Epithelial cell of proximal tubule (primary cell): ENCODE data around the gene SPTAN1. TPM values are rescaled to one million over a fixed set of nuclear protein-coding genes. Genes with fewer than 3 reads are reported as not detected.
A peak's percentile ranks its signal among the peaks of the same experiment; 100 is the strongest.
"Not testable (repeated sequence)": the region's sequence is repeated elsewhere in the genome, so short reads cannot be mapped to it uniquely, and the experiment has no call there.

Experiments used
- DNase-seq: peaks from one replicate; pipeline ENCODE4 v3.0.0-alpha.2; 2011; ENCODE audit warnings: low read depth
- H3K4me3 ChIP-seq: 2 replicates; pipeline ENCODE4 v1.5.1; 2011; ENCODE audit warnings: low read depth, mild to moderate bottlenecking, low read length
- CTCF ChIP-seq: conservative IDR thresholded peaks from 2 replicates; pipeline ENCODE4 v1.5.1; 2012; ENCODE audit warnings: low read depth, mild to moderate bottlenecking, low read length
- total RNA-seq: library from RNA; depleted of rRNA; stranded (reverse); fragments of >200 nt; gene quantifications from 2 replicates; pipeline ENCODE4 v1.2.3, GENCODE V29; 2015

Gene SPTAN1
- total RNA-seq, 1 donor from 2014 or later, result 193 TPM

GRCh38 chr9:128640603-128641002, 88.2 kb downstream of the SPTAN1 start:
- H3K4me3 ChIP-seq, result no peak overlapping the region
- no peak for DNase-seq
- no peak for TF ChIP-seq CTCF

DNA sequence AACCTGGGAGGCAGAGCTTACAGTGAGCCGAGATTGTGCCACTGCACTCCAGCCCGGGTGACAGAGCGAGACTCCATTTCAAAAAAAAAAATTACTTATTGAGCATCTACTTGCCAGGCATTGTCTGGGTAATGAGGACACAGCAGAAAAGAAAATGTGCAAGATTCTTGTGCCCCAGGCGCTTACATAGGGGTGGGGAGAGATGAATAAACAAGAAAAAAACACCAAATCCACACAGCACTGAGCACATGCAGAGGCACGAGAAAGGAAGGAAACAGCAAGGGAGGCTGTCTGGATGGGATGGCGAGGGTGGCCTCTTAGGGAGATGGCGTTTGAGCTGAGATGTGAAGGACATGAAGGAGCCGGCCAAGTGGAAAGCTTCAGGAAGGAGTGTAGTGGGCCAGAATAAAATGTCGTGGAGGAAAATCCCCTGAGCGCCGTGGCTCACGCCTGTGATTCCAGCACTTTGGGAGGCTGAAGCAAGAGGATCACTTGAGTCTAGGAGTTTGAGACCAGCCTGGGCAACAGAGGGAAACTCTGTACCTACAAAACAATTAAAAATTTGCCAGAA, 90.4 kb downstream of the SPTAN1 start:
- no peak for TF ChIP-seq CTCF
- H3K4me3 ChIP-seq, result no peak overlapping the region
- DNase-seq, result no peak

DNA sequence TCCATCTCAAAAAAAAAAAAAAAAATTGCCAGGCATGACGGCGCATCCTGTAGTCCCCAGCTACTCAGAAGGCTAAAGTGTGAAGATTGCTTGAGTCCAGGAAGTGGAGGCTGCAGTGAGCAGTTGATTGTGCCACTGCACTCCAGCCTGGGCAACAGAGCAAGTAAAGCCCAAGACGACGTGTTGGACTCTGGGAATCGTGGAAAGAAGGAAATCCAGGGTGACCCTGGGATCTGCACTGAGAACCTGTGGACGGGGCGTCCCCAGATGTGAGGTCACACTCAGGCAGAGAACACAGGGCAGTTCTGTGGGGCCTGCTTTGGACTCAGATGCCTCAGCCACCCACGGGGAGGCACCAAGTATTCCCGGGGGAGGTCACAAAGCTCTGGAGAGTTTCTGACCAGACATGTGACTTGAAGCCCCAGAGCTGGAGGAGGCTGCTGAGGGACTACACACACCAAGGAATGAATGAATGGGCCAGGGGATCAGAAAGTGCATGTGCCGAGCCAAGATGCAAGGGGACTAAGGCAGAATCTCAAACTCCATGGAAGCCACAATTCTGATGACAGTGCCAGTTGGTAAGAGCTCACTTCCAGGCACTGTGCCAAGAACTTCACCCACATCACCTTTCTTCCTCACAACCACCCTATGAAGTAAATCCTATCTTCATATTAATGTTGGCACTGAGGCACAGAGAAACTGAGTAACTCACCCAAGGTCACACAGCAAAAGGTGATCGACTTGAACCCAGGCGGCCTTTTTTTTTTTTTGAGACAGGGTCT, 91.3 kb downstream of the SPTAN1 start:
- H3K4me3 ChIP-seq, result no peak overlapping the region
- DNase-seq, result no peak
- no peak for TF ChIP-seq CTCF

DNA sequence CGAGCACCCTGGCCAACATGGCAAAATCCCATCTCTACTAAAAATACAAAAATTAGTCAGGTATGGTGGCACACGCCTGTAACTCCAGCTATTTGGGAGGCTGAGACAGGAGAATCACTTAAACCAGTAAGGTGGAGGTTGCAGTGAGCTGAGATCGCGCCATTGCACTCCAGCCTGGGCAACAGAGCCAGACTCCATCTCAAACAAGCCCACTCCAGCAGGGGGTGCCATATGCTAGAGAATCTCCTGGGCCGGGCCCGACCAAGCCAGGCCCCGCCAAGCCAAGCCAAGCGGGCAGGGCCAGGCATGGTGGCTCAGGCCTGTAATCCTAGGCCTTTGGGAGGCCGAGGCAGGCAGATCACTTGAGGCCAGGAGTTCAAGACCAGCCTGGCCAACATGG, 95.8 kb downstream of the SPTAN1 start:
- DNase-seq, H3K4me3 ChIP-seq: not testable (repeated sequence)
- peak; percentile 24 for TF ChIP-seq CTCF

GRCh38 chr9:128651798-128652197, 99.4 kb downstream of the SPTAN1 start:
- DNase-seq, result no peak
- H3K4me3 ChIP-seq, result no peak overlapping the region
- no peak for TF ChIP-seq CTCF

GRCh38 chr9:128653908-128654307, 101.5 kb downstream of the SPTAN1 start:
- no peak for TF ChIP-seq CTCF

DNA sequence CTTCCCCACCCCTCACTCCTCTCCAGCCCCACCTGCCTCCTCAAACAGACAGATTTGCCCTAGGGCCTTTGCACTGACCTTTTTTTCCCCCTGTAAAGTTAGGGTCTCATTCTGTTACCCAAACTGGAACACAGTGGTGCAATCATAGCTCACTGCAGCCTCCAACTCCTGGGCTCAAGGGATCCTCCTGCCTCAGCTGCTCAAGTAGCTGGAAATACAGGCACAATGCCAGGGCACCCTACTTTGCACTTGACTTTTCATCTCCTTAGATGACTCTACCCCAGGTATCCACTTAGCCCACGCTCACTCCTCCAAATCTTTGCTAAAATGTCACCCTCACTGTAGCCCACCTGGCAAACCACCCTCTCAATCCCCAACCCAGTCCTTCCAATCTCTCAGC, 102.1 kb downstream of the SPTAN1 start:
- DNase-seq, result no peak
- no peak overlapping the region for H3K4me3 ChIP-seq
- TF ChIP-seq CTCF, result no peak

More at GRCh38 chr9:128653908-128654307, 101.5 kb downstream of the SPTAN1 start:
- no peak for DNase-seq
- H3K4me3 ChIP-seq, result no peak overlapping the region
